HG03039 (cell line): ENCODE measurements around the gene SDHAF4.
"Not testable (repeated sequence)": the region's sequence is repeated elsewhere in the genome, so short reads cannot be mapped to it uniquely, and the experiment has no call there.

ENCODE experiments used
- ATAC-seq: cut with Tn5 transposase; IDR thresholded peaks from one replicate; pipeline ENCODE4 v1.9.1; 2021; ENCODE audit warnings: mild to moderate bottlenecking, moderate library complexity; ENCODE audit not compliant: unreplicated experiment

The SDHAF4 gene

DNA sequence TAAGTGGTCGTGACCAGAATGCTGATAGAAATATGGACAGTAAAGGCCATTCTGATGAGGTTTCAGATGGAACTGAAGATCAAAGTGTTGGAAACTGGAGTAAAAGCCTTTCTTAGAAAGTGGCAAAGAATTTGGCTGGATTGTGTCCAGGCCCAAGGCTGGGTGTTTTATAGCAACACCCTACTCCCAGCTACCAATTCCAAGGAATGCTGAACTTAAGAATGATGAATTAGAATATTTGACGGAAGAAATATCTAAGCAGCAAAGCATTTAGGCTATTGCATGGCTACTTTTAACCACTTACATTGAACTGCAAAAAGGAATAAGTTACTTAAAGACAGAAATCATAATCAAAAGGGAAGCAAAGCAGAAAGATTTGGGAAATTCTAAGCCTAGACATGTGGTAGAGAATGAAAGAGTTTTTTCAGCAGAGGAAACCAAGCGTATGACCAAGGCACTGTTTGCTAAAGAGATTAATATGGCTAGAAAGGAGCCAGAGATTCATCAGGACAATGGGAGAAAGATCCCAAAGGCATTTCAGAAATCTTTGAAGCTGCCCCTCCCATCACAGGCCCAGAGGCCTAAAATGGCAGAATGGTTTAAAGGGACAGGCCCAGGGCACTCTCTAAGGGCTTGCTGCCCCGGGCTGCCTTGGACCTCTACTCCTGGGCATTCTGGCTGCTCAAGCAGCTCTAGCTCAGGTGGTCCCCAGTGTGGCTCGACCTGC lies 25.8 kb downstream of the SDHAF4 start:
- ATAC-seq, result no peak

DNA sequence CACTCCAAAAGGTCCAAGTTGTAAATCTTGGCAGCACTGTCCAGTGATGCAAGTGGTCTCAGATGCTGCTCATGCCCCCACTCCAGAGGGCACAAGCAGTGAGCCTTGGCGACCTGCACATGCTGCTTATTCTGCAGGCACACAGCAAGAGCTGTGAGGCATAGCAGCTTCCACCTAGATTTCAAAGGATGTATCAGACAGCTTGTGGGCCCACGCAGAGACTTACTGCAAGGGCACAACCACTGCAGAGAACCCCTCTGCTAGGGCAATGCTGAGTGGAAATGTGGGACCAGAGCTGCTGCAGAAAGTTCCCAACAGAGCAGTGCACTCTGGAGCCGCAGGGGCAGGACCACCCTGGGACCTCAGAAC lies 26.4 kb downstream of the SDHAF4 start:
- no peak for ATAC-seq

- ATAC-seq, result no peak
Measured at GRCh38 chr6:70599187-70599586, 32.5 kb downstream of the SDHAF4 start.

DNA sequence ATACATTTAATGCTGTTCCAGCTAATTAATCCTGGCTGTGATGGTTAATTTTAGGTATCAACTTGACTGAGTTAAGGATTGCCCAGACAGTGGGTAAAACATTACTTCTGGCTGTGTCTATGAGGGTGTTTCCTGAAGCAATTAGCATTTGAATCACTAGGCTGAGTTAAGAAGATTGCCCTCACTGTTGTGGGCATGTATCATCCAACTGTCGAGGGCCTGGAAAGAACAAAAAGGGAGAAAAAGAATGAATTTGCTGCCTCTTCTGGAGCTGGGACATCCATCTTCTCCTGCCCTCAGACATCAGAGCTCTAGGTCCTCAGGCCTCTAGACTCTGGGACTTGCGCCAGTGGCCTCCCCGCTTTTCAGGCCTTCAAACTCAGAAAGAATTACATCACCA lies 34.3 kb downstream of the SDHAF4 start:
- ATAC-seq, result no peak

DNA sequence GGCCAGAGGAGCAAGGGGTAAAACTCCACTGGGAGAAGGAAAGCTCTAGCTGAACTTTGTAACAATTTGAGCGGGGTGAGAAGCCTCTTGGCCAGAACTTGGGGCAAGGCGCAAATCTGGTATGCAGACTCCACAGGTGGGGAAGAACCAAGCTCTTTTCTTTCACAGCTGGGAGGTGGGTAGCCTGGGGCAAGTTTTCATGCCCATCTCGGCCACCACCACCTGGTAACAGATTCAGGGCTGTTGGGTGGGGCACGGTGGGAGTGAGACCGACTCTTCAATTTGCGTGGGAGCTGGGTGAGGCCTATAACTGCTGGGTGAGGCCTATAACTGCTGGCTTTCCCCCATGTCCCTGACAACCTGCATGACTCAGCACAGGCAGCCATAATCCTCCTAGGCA lies 37.5 kb downstream of the SDHAF4 start:
- ATAC-seq, result no peak

DNA sequence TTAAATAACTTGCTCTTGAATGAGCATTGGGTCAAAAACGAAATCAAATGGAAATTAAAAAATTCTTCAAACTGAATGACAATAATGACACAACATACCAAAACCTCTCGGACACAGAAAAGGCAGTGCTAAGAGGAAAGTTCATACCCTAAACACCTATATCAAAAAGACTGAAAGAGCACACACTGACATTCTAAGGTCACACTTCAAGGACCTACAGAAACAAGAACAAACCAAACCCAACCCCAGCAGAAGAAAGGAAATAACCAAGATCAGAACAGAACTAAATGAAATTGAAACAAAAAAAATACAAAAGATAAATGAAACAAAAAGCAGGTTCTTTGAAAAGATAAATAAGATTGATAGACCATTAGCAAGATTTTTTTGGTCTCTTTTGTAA lies 40.6 kb downstream of the SDHAF4 start:
- not testable (repeated sequence) for ATAC-seq

- not testable (repeated sequence) for ATAC-seq
Measured at GRCh38 chr6:70609181-70609580, 42.5 kb downstream of the SDHAF4 start.

GRCh38 chr6:70616728-70617260 lies 50.1 kb downstream of the SDHAF4 start:
- no peak for ATAC-seq

DNA sequence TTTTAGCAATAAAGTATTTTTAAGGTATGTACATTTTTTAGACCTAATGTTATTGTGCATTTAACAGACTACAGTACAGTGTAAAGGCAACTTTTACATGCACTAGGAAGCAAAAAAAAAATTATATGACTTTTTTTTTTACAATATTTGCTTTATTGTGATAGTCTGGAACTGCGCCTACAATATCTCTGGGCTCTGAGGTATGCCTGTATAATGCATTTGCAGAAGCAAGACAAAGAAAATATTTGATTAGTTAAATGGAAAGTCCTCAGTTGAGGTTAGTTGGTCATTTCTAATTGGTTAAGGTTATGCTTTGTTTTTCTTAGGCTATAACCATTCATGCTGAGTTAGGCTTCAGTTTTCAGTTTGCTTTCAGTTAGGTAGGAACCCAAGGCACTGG lies 54.0 kb downstream of the SDHAF4 start:
- ATAC-seq, result no peak

GRCh38 chr6:70622461-70622860 lies 55.7 kb downstream of the SDHAF4 start:
- ATAC-seq, result no peak

DNA sequence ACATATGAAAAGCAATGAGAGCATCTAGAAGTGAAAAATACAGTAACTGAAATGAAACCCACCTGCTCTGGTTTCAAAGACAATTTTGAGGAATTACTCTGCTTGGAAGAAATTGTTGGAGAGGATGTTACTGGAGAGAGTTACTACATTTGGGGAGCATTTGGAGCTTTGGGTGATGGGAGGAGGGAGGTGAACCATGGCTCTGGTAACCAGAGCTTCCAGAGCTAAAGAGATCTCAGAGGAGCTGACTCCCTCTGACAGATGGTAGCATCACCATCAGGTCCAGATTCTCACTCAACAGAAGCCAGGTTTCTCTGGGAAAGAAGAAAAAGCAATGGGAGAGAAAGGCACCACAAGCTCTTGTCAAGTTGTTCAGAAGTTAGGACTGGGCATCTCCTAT lies 58.7 kb downstream of the SDHAF4 start:
- ATAC-seq, result no peak

DNA sequence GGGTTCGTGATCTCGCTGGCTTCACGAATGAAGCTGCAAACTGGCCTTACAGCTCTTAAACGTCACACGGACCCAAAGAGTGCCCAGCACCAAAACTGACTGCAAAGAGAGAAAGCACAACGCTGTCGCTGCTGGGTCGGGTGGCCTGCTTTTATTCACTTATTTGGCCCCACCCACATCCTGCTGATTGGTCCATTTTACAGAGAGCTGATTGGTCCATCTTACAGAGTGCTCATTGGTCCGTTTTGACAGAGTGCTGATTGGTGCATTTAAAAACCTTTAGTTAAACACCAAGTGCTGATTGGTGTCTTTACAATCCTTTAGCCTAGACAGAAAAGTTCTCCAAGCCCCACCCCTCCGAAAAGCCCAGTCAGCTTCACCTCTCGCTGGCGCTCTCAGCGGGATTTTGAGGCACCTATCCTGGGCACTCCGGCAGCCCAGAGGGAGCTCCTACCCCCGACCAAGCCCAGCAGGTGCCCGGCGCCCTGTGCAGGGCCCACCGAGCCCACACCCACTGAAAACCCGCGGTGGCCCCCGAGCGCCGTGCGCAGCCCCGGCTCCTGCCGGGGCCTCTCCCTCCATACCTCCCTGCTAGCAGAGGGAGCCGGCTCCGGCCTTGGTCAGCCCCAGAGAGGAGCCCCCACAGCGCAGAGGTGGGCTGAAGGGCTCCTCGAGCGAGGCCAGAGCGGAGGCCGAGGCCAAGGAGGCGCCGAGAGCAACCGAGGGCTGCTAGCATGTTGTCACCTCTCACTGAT lies 60.9 kb downstream of the SDHAF4 start:
- ATAC-seq, result no peak

- ATAC-seq, result no peak
Measured at GRCh38 chr6:70629929-70630328, 63.2 kb downstream of the SDHAF4 start.

DNA sequence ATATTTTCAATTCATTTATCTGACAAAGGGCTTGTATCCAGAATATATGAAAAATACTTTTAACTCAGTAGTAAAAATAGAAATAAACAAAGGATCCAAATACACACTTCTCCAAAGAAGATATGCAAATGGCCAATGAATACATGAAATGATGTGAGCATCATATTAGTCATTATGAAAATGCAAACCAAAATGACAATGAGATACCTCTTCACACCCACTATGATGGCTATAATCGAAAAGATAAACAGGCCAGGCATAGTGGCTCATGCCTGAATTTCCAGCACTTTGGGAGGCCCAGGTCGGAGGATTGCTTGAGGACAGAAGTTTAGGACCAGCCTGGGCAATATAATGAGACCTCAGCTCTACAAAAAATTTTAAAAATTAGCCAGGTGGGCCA lies 67.1 kb downstream of the SDHAF4 start:
- ATAC-seq, result no peak

GRCh38 chr6:70636596-70636995 lies 69.9 kb downstream of the SDHAF4 start:
- no peak for ATAC-seq

GRCh38 chr6:70638468-70638867 lies 71.7 kb downstream of the SDHAF4 start:
- no peak for ATAC-seq
